Cerebellar nuclear complex (tissue), 1 donor: ENCODE data around the gene ULK2.
"Not testable (repeated sequence)": the region's sequence is repeated elsewhere in the genome, so short reads cannot be mapped to it uniquely, and the experiment has no call there.

Experiments used
- DNase-seq, 2 experiments: peaks; one replicate each; lab custom pipeline; 2025; lab: John Stamatoyannopoulos, UW

ULK2 gene

DNA sequence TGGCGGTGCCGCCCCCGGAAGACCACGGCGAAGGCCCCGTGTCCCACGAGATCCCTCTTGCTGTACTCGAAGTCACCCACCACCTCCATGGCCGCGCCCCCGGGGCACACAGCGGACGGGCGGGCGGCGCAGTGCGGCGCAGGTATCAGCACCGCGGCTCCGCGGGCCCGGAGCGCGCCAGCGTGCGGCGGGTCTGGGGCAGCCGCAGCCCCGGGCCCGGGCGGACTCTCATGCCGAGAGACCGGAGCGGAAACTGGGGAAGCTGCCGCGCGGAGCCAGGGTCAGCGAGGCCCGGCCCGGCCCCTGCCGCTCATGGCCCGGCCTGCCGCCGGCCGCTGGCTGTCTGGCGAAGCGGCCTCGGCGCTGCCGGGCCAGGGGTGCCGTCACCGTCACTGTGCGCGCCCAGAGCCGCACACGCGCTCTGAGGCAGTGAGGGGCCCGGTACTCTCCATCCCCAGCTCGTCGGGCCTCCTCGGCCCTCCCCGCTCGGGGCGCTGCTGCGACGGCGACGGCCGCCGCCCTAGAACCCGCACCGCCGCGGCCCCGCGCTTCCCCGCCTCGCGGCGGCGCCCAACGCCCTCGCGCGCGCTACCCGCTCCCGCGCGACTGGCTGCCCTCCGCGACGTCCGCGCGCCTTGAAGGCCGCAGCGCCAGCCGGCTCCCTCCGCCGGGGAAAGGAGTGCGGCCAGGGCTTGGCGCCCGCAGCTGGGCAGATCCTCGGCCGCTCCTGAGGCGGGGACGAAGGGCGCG lies at the start of gene ULK2:
TSS of gene ULK2 (minus strand) at position 608 of the 750 bp plus-strand sequence. CDS start at position 89, 519 bp downstream.
- DNase-seq = peak in 1 of 2 experiments; percentile 40

DNA sequence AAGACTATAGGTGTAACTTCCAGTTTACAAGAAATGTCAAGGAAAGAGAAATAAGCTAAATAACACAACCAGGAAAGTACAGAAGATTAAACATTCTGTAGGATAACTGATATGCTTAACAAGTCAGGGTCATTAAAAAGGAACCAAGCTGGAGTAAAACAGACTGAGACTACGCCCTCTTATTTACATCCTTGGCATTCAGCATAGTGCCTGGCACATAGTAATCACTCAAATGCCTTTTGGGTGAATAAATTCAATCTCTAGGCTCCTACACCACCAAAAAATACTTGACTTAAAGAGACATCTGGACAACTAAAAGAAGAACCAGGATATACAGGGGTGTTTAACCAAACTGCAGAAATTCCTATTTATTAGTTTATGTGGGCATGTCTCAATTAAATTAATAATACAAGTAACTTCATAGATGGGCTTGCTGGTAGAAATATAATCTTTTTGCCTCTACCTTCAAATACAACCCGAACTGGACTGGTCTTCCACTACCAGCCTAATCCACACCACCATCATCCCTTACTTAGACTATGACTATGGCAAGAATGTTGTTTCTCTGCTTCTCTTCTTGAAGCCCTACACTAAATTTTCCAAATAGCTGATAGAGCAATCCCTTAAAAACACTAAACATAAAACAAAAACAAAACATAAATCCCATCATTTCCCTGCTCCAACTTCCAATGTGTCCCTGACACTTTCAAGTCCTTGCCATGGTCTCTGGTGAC lies 47.7 kb upstream of the ULK2 start:
- no peak for DNase-seq

GRCh38 chr17:19911033-19911432 lies 43.3 kb upstream of the ULK2 start:
- DNase-seq = no peak

DNA sequence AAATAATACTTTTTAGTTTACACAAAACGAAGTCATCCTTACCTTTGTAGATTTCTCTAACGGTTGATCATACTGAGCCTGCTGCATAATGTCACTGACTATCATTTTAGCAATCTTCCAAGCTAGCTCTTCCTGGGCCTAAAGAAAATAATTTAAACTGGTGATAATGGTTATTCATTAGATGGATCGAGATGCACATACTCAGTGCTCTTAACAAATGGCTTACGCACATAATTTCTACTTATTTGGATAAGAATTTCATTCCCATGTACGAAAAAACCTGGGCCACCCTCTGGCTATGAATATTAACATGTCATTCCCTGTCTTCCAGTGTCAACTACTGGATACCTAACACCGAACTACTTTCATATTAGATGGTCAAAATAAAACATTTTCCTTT lies 41.4 kb upstream of the ULK2 start:
- no peak for DNase-seq

DNA sequence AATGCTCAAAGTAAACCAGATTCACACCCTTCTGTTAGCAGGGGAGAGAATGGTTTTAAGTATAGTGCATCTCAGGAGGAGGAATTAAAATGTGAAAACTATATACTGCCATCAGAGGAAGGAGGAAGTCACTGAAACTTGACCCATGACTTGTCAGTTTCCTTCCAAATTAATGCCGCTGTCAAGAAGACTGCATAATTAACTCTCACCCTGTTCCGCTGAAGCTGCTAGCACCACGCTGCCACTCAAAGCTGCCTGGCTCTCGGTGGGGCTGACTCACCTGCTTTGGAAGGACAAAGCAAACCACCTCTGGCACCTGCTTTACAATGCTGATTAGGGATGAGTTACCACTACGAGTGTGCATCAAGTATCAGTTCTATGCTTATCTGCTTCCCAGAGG lies 37.8 kb upstream of the ULK2 start:
- DNase-seq = no peak

DNA sequence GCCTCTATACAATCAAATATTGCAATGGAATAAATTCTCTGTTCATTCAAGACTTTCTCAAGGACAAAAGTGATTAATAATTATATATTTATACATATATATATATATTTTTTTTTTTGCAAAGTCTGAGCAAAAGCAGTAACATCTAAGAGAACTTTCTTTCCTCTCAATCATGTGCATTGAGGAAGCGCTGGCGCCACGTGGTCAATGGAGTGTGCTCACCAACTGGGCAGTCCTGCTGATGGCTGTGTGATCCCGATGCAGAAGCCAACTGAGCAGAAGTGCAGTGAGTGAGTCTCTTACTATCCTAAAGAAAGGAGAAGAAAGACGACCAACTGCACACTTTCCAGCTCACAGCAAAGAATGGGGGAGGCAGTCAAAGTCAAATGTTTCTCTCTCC lies 37.2 kb upstream of the ULK2 start:
- no peak for DNase-seq

- no peak for DNase-seq
Observed at GRCh38 chr17:19904412-19904811, 36.7 kb upstream of the ULK2 start.

DNA sequence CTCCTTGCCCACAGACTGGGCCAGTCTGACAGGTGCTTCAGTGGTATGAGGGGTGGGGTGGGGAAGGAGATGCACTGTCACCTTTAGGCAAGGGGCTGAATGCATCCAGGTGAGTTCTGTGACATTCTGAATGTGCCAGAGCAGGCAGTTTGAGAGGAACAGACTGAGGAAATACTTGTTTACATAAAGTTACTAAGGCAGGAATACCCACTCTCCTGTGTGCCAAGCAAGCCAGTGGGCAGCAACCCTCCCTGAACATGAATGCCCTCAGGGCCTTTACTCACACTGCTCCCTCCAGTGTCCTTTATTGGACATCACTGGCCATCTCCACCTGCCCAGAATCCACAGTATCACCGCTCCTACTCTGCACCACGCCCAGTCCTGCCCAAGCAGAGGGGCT lies 33.1 kb upstream of the ULK2 start:
- DNase-seq = no peak

DNA sequence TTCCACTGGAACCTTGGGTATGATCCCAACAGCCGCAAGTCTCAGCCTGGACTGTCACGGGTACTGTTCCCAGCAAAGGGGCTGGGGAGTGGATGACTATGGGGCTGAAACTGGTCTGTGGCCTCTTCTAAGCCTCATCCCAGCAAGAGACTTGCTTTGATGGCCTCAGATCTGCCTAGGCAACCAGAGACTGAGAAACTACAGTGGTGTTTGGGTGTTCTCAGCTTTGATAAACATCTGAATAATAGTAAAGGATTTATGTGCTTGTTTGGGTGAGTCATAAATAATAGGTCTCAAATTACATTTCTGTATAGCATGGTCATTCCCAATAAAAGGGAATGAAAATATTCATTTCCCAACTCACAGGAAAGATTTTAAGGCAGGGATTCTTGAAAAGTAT lies 30.2 kb upstream of the ULK2 start:
- no peak for DNase-seq

DNA sequence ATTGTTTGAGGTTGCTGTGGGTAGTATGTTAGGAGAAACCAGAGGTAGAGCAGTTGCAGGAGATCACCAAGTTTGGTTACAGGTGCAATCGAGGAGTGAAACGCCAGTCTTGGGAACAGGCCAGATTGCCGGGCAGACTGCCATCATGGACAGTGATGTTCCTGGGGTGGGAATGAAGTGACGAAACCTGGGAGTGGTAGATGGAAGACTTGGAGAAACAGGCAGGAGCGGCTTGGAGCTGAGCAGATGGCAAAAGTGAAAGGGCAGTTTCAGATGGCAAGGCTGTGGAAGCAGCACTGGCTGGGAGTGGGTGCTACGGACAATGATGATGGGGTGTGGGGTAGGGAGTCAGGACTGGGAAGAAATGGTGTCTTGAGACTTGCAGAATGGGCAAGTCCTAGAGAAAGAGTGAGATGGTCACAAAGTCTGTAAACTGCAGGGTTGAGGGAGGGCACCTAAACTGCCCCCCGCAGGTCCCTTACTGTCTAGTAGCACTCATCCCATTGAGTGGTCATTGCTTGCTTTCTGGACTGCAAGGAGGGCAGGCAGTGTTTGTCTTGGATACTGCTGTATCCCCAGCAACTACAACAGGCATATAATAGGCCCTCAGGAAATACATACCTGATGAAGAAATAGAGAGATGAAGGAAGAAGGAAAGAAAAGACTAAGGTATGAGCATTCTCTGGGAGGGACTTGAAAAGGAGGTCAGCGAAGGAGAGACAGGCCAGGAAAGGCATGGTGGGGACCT lies 29.5 kb upstream of the ULK2 start:
- no peak for DNase-seq

- DNase-seq = no peak
Observed at GRCh38 chr17:19896679-19897078, 28.9 kb upstream of the ULK2 start.

DNA sequence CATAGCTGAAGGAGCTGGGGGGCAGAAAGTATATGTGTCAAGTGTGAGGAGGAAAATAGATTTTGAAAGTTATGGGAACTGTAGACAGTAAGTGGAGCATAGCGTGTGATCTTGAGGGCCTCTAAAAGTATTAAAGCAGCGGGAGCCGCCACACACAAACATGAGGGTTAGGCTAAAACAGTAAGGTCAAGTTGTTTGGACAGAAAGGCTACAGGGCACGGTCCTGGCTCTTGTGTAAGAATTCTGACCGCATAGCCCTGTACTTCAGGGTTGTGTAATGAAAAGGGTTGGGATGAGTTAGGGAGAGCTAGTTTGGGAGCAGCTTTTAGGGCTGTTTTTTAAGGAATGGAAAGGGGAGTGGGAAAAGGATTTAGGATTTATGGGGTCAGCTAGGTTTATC lies 22.8 kb upstream of the ULK2 start:
- not testable (repeated sequence) for DNase-seq

- not testable (repeated sequence) for DNase-seq
Observed at GRCh38 chr17:19890001-19890400, 22.3 kb upstream of the ULK2 start.

- no peak for DNase-seq
Observed at GRCh38 chr17:19886116-19886515, 18.4 kb upstream of the ULK2 start.

- DNase-seq = no peak
Observed at GRCh38 chr17:19883537-19884215, 15.9 kb upstream of the ULK2 start.

DNA sequence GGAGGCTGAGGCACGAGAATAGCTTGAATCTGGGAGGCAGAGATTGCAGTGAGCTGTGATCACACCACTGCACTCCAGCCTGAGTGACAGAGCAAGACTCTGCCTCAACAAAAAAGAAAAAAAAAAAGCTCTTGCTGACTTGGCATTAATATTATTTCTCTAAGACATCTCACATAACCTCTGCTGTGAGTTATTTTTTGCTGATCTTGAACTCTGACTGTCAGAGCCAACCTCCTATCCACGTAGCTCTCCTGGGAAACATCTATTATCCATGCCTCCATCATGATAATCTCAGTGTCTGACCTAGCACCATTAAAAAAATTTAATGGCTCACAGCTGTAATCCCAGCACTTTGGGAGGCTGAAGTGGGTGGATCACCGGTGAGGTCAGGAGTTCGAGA lies 12.7 kb upstream of the ULK2 start:
- DNase-seq = no peak

- no peak for DNase-seq
Observed at GRCh38 chr17:19877364-19877945, 9.7 kb upstream of the ULK2 start.

GRCh38 chr17:19876529-19877161 lies 8.9 kb upstream of the ULK2 start:
- no peak for DNase-seq

- DNase-seq = no peak
Observed at GRCh38 chr17:19874256-19874655, 6.5 kb upstream of the ULK2 start.

GRCh38 chr17:19873346-19873745 lies 5.6 kb upstream of the ULK2 start:
- DNase-seq = no peak

GRCh38 chr17:19868079-19868395 lies 301 bp upstream of the ULK2 start:
- no peak for DNase-seq

- peak in 1 of 2 experiments; percentile 19 for DNase-seq
Observed at GRCh38 chr17:19867079-19867328, 732 bp downstream of the ULK2 start.
